Keratinocyte (primary cell): ENCODE measurements around the gene BAZ1A. TPM values are rescaled to one million over a fixed set of nuclear protein-coding genes. Genes with fewer than 3 reads are reported as not detected.
"Not testable (repeated sequence)": the region's sequence is repeated elsewhere in the genome, so short reads cannot be mapped to it uniquely, and the experiment has no call there.

ENCODE experiments used
- DNase-seq: peaks from one replicate; pipeline ENCODE4 v3.0.0-alpha.2; 2011; ENCODE audit warnings: low read depth, missing footprints, low spot score
- FAIRE-seq: peaks from 2 replicates; lab custom pipeline; 2011; peaks lifted over from hg19 to GRCh38; lab: Jason Lieb, UNC
- H2AFZ ChIP-seq: 2 replicates; pipeline ENCODE4 v1.6.0; 2012; ENCODE audit warnings: low read length, control low read depth, inconsistent platforms; ENCODE audit not compliant: control insufficient read depth
- H3K27ac ChIP-seq: 2 replicates; pipeline ENCODE4 v1.5.1; 2011; ENCODE audit warnings: low read length; ENCODE audit not compliant: control insufficient read depth, insufficient read depth
- H3K27me3 ChIP-seq: 3 replicates; pipeline ENCODE4 v1.6.0; 2011; ENCODE audit warnings: low read length; ENCODE audit not compliant: control insufficient read depth, insufficient read depth; ENCODE audit errors: extremely low read depth
- H3K36me3 ChIP-seq, 2 experiments: 2 replicates in 1 of 2; 3 replicates in 1 of 2; pipeline ENCODE4 v1.5.1; 2011; ENCODE audit warnings: low read length in 2 of 2, mild to moderate bottlenecking in 1 of 2; ENCODE audit not compliant: control insufficient read depth in 2 of 2, insufficient read depth in 2 of 2; ENCODE audit errors: extremely low read depth in 1 of 2
- H3K4me1 ChIP-seq: 3 replicates; pipeline ENCODE4 v1.5.1; 2011; ENCODE audit warnings: low read length; ENCODE audit not compliant: control insufficient read depth, insufficient read depth; ENCODE audit errors: extremely low read depth
- H3K4me2 ChIP-seq: 3 replicates; pipeline ENCODE4 v1.6.0; 2011; ENCODE audit warnings: low read depth, low read length; ENCODE audit not compliant: control insufficient read depth, insufficient read depth; ENCODE audit errors: extremely low read depth
- H3K4me3 ChIP-seq, 3 experiments: fragments of 200-600 bp in 1 of 3; sonication (generic) in 1 of 3; 2 replicates in 2 of 3; 3 replicates in 1 of 3; pipeline ENCODE4 v1.5.1; 2011 to 2016; ENCODE audit warnings: low read length in 3 of 3, mild to moderate bottlenecking in 3 of 3, control low read depth in 2 of 3, inconsistent platforms in 1 of 3, low read depth in 1 of 3, mixed read lengths in 1 of 3, mixed run types in 1 of 3, moderate library complexity in 1 of 3; ENCODE audit not compliant: control insufficient read depth in 2 of 3, insufficient read depth in 2 of 3; ENCODE audit errors: extremely low read depth in 1 of 3
- H3K79me2 ChIP-seq: 2 replicates; pipeline ENCODE4 v1.6.0; 2012; ENCODE audit warnings: low read length; ENCODE audit not compliant: control insufficient read depth, insufficient read depth
- H3K9ac ChIP-seq: 3 replicates; pipeline ENCODE4 v1.6.0; 2011; ENCODE audit warnings: low read length; ENCODE audit not compliant: control insufficient read depth, insufficient read depth; ENCODE audit errors: extremely low read depth
- H3K9me1 ChIP-seq: 3 replicates; pipeline ENCODE4 v1.6.0; 2011; ENCODE audit warnings: low read length; ENCODE audit not compliant: control insufficient read depth, insufficient read depth; ENCODE audit errors: extremely low read depth
- H3K9me3 ChIP-seq: 2 replicates; pipeline ENCODE4 v1.5.1; 2012; ENCODE audit warnings: low read depth, low read length; ENCODE audit not compliant: control insufficient read depth
- H4K20me1 ChIP-seq: 3 replicates; pipeline ENCODE4 v1.6.0; 2011; ENCODE audit warnings: low read length; ENCODE audit not compliant: control insufficient read depth, insufficient read depth; ENCODE audit errors: extremely low read depth
- EZH2 ChIP-seq: IDR thresholded peaks from one replicate; pipeline ENCODE4 v1.6.1; 2012; ENCODE audit warnings: inconsistent platforms, mild to moderate bottlenecking, low read length, moderate library complexity
- dilution Hi-C: fragments of 300-500 bp; cut with MboI; formaldehyde crosslinking; loops from one replicate; pipeline ENCODE4 v1.7.0; 2020; ENCODE audit warnings: low sequenced_read_pairs; ENCODE audit not compliant: extremely low pct_ligation_motif_present
- polyA plus RNA-seq, 5 experiments: library from polyadenylated mRNA; depleted of rRNA in 3 of 5; stranded (reverse) in 3 of 5; stranded (forward) in 1 of 5; unstranded in 1 of 5; fragments of >200 nt; gene quantifications; 1 replicate in 1 of 5; 2 replicates in 3 of 5; 3 replicates in 1 of 5; pipeline versions ENCODE4 v1.2.1 to v1.2.3, GENCODE V29; 2011 to 2012; ENCODE audit warnings: missing spikeins in 2 of 5, low read depth in 1 of 5, low replicate concordance in 1 of 5
- TF ChIP-seq, protein P1 (sequence below), 3 experiments: IDR thresholded peaks in 1 of 3; conservative IDR thresholded peaks in 1 of 3; optimal IDR thresholded peaks in 1 of 3; 2 replicates in 2 of 3; 3 replicates in 1 of 3; pipeline versions ENCODE3 to v1.5.1; 2011; ENCODE audit warnings: low read length in 3 of 3, mild to moderate bottlenecking in 3 of 3, moderate library complexity in 2 of 3, control low read depth in 1 of 3, inconsistent platforms in 1 of 3; ENCODE audit not compliant: insufficient read depth in 2 of 3; ENCODE audit errors: extremely low read depth in 1 of 3

The BAZ1A gene
- polyA plus RNA-seq, 1 donor (not counting 4 experiments of a cell fraction or from before 2014, with no cell fraction given), result 52.0 TPM

DNA sequence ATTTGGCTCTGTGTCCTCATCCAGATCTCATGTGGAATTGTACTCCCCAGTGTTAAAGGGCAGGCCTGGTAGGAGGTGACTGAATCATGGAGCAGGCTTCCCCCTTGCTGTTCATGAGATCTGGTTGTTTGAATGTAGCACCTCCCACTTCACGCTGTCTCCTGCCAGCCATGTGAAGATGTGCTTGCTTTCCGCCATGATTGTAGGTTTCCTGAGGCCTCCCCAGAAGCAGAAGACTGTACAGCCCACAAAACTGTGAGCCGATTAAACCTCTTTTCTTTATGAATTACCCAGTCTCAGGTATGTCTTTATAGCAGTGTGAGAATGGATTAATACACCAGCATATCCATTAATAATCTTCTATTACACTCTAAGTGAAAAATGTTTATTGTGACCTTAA is 70.2 kb downstream of the BAZ1A start:
- Histone ChIP-seq H3K27ac (no peak overlapping the region), H3K9ac (no peak overlapping the region), H2AFZ (no peak overlapping the region), H3K36me3 (peaks cover 10 to 22% of the 10 kb centered on the region in 2 experiments), H4K20me1 (no peaks in the 10 kb centered on the region), H3K9me3 (no peaks in the 10 kb centered on the region), H3K9me1 (no peaks in the 10 kb centered on the region), H3K4me1 (no peaks in the 10 kb centered on the region), H3K4me3 (no peak overlapping the region), H3K4me2 (no peak overlapping the region), H3K79me2 (peaks cover 1% of the 10 kb centered on the region), H3K27me3 (no peaks in the 10 kb centered on the region)
- FAIRE-seq (no peak), DNase-seq (no peak)
- TF ChIP-seq, protein P1, sequence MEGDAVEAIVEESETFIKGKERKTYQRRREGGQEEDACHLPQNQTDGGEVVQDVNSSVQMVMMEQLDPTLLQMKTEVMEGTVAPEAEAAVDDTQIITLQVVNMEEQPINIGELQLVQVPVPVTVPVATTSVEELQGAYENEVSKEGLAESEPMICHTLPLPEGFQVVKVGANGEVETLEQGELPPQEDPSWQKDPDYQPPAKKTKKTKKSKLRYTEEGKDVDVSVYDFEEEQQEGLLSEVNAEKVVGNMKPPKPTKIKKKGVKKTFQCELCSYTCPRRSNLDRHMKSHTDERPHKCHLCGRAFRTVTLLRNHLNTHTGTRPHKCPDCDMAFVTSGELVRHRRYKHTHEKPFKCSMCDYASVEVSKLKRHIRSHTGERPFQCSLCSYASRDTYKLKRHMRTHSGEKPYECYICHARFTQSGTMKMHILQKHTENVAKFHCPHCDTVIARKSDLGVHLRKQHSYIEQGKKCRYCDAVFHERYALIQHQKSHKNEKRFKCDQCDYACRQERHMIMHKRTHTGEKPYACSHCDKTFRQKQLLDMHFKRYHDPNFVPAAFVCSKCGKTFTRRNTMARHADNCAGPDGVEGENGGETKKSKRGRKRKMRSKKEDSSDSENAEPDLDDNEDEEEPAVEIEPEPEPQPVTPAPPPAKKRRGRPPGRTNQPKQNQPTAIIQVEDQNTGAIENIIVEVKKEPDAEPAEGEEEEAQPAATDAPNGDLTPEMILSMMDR (optimal IDR thresholded peaks at IDR 0.05 in 1 of 3, IDR thresholded peaks at IDR 0.05 in 1 of 3, conservative IDR thresholded peaks at IDR 0.05 in 1 of 3; ENCODE audit: extremely low read depth in 1 of 3, insufficient read depth in 2 of 3, low read length in 3 of 3), result no peak
- TF ChIP-seq EZH2, result no peak
- dilution Hi-C loops, result no loop called here

DNA sequence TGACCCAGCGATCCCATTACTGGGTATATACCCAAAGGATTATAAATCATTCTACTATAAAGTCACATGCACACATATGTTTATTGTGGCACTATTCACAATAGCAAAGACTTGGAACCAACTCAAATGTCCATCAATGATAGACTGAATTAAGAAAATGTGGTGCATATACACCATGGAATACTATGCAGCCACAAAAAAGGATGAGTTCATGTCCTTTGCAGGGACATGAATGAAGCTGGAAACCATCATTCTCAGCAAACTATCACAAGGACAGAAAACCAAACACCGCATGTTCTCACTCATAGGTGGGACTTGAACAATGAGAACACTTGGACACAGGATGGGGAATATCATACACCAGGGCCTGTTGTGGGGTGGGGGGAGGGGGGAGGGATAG is 76.3 kb downstream of the BAZ1A start:
- H3K27me3 ChIP-seq, H2AFZ ChIP-seq, FAIRE-seq, H3K9me3 ChIP-seq, H3K27ac ChIP-seq, H3K4me1 ChIP-seq, H3K9ac ChIP-seq, H4K20me1 ChIP-seq, H3K9me1 ChIP-seq, DNase-seq, H3K4me3 ChIP-seq, dilution Hi-C loops, H3K79me2 ChIP-seq, H3K4me2 ChIP-seq: not testable (repeated sequence)
- peaks cover 4 to 24% of the 10 kb centered on the region in 2 experiments for H3K36me3 ChIP-seq
